Stimulated activated CD4-positive, alpha-beta T cell treated with anti-CD3 and anti-CD28 coated beads, Interleukin-12 subunit alpha, Interleukin-12 subunit beta, amount 100 ng/mL, for 4 hours (primary cell): ENCODE measurements around the gene TMPRSS9.
A peak's percentile ranks its signal among the peaks of the same experiment; 100 is the strongest.

ENCODE experiments used
- DNase-seq: peaks from one replicate; pipeline ENCODE4 v3.0.0-alpha.2; 2020

TMPRSS9 gene

DNA sequence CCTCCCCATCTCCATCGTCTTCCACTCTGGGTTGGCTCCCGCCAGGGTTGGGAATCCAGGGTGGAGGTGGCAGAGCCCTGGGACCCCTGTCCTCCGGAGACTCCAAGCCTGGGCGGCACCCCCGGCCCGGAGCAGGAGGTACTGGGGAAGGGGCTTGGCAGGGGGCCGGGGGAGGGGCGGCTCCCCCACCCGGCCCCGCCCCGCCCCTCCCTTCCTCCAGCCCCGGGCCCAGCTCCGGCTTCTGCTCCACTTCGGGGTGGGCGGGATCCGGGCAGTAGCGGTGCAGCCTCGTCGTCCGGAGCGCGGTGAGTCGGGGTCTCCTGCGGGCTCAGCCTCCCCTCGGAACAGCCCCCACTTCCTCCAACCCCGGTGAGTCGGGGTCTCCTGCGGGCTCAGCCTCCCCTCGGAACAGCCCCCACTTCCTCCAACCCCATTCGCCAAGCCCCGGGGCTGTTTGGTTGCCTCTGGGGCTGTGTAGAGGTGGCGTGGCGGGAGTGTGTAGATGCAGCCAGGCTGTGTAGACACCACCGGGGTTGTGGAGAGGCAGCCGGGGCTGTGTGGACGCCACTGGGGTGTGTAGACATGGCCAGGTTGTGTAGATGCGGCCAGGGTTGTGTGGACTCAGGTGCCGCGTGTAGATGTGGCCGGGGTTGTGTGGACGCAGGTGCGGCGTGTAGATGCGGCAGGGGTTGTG lies at the start of gene TMPRSS9:
Gene TMPRSS9, plus strand, starts transcription at position 274 of the 694 bp plus-strand sequence. CDS start 29,521 bp downstream, outside the sequence.
- no peak for DNase-seq

GRCh38 chr19:2311093-2311492 lies 49.0 kb upstream of the TMPRSS9 start:
- DNase-seq, result no peak

DNA sequence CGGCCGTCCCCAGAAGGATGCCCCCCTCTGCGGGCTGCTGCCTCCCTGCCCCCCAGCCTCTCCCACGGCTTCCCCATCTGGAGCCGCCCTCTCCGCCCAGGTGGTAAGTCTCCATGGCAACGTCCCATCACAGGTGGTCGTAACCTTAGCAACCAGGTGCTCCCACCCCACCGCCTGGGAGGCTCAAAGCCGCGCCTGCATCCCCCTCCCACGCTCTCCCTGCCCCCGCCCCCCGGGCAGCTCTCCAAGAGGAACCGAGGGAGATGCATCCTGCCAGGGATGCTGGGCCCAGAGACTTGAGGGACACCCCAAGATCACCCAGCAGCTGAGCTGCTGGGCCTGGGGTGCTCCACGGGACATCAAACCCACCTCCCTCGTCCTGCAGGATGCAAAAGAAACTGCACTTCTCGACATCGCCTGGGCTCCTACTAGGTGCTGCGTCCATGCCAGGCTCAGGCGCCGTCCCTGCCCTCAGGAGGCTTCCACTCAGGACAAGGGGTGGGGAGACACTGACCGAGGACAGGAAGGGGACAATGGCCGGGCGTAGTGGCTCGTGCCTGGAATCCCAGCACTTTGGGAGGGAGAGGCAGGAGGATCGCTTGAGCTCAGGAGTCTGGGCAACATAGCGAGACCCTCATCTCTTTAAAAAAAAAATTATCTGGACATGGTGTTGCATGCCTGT lies 47.1 kb upstream of the TMPRSS9 start:
- no peak for DNase-seq

DNA sequence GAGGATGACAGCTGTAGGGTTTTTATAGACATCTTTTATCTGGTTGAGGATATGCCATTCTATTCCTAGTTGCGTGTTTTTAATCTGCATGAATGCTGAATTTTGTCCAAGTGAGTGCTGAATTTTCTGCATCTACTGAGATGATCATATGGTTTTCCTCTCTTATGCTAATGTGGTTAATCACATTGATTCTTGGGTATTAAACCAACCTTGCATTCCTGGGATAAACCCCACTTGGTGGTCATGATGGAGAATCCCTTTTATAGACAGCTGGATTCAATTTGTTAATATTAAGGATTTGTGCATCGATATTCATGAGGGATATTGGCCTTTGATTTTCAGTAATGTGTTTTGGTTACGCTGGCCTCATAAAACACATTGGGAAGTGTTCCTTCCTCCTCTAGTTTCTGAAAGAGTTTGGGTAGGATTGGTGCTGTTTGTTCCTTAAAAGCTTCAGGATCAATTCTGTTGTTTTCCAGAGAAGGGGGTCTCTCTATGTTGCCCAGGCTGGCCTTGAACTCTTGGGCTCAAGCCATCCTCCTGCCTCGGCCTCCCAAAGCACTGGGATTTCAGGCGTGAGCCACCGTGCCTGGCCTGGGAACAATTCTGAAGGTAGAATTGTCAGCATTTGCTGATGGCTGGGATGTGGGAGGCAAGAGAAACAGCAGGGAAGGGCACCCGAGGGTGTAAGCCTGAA lies 44.8 kb upstream of the TMPRSS9 start:
- no peak for DNase-seq

GRCh38 chr19:2315818-2316353 lies 44.2 kb upstream of the TMPRSS9 start:
- DNase-seq, result no peak

DNA sequence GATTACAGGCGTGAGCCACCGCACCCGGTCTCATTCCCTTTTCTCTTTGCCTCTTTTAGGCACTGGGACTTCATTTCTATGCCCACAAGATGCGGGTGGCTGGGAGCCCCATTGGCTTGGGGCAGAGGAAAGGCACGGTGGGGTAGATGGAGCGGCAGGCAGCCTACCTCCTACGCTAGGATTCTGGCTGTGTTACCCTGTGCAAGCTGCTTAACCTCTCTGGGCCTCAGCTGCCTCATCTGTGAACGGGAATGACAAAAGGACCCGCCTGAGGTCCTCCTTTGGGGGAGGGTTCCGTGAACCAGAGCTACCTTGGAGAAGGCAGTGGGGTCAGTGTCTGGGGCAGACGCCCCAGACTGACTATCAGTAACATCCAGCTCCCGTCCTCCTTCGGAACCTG lies 42.8 kb upstream of the TMPRSS9 start:
- no peak for DNase-seq

GRCh38 chr19:2317756-2318155 lies 42.3 kb upstream of the TMPRSS9 start:
- no peak for DNase-seq

GRCh38 chr19:2318923-2319322 lies 41.1 kb upstream of the TMPRSS9 start:
- DNase-seq, result no peak

GRCh38 chr19:2319551-2319950 lies 40.5 kb upstream of the TMPRSS9 start:
- no peak for DNase-seq

GRCh38 chr19:2320049-2320448 lies 40.0 kb upstream of the TMPRSS9 start:
- DNase-seq, result no peak

GRCh38 chr19:2320939-2321338 lies 39.1 kb upstream of the TMPRSS9 start:
- DNase-seq, result no peak

GRCh38 chr19:2321565-2322283 lies 38.3 kb upstream of the TMPRSS9 start:
- no peak for DNase-seq

- DNase-seq, result no peak
Observed at GRCh38 chr19:2323707-2324106, 36.4 kb upstream of the TMPRSS9 start.

GRCh38 chr19:2324220-2324948 lies 35.7 kb upstream of the TMPRSS9 start:
- DNase-seq, result no peak

GRCh38 chr19:2325281-2326046 lies 34.6 kb upstream of the TMPRSS9 start:
- DNase-seq, result no peak

GRCh38 chr19:2326699-2327360 lies 33.2 kb upstream of the TMPRSS9 start:
- no peak for DNase-seq

GRCh38 chr19:2327773-2328400 lies 32.2 kb upstream of the TMPRSS9 start:
- DNase-seq, result peak; percentile 47

- DNase-seq, result peak; percentile 89
Observed at GRCh38 chr19:2328401-2329148, 31.5 kb upstream of the TMPRSS9 start, which contains the start of the genes LSM7 and SPPL2B. Gene LSM7 (minus strand): TSS chr19:2328586. CDS start chr19:2328566, 20 bp downstream. Gene SPPL2B (plus strand): TSS chr19:2328684. CDS start chr19:2328710, 26 bp downstream.

- DNase-seq, result no peak
Observed at GRCh38 chr19:2329149-2329478, 31.0 kb upstream of the TMPRSS9 start.

DNA sequence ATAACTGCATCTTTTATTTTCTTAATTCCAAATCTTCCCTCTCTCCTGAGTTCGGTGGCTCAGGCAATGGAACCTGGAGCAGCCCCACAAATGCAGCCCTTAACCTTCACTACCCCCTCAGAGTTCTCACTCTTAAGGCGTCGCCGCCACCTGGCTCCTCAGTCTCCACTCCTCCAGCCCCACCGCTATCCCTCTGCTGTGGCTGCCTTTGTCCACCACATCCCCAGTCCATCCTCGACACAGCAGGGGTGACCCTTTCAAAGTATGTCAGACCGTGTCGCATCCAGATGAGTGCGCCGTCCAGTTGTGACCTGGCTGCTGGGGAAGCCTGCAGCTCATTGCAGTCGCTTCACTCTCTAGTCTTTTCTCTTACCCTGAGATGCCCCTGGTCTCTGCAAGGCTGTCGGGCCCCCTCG lies 30.6 kb upstream of the TMPRSS9 start:
- no peak for DNase-seq
